GM23338 (cell line): Measurements from ENCODE around the gene GPC5. TPM values are rescaled to one million over a fixed set of nuclear protein-coding genes. Genes with fewer than 3 reads are reported as not detected.

Source experiments
- ATAC-seq: fragments of 200-7000 bp; cut with Tn5 transposase; 3 replicates; pipeline ENCODE4 v1.9.1; 2020
- DNase-seq: peaks from one replicate; pipeline ENCODE4 v3.0.0-alpha.2; 2015; ENCODE audit warnings: low spot score
- H2AFZ ChIP-seq: fragments of 200-600 bp; sonication (generic); 2 replicates; pipeline ENCODE4 v1.8.0; 2016; ENCODE audit warnings: antibody characterized with exemption, mild to moderate bottlenecking, moderate library complexity
- H3F3A ChIP-seq: fragments of 200-600 bp; sonication (generic); replicated peaks from 2 replicates; pipeline ENCODE4 v1.8.0; 2017; ENCODE audit warnings: antibody characterized with exemption, mixed run types, low read depth
- H3K27ac ChIP-seq: fragments of 200-600 bp; sonication (generic); 2 replicates; pipeline ENCODE4 v1.6.1; 2016; ENCODE audit warnings: low read depth
- H3K27me3 ChIP-seq: fragments of 200-600 bp; sonication (generic); 2 replicates; pipeline ENCODE4 v1.8.0; 2016; ENCODE audit warnings: mild to moderate bottlenecking, mixed run types, moderate library complexity; ENCODE audit not compliant: insufficient read depth
- H3K36me3 ChIP-seq: fragments of 200-600 bp; sonication (generic); 2 replicates; pipeline ENCODE4 v1.8.0; 2016; ENCODE audit warnings: mild to moderate bottlenecking; ENCODE audit not compliant: insufficient read depth
- H3K4me1 ChIP-seq: fragments of 200-600 bp; sonication (generic); 2 replicates; pipeline ENCODE4 v1.8.0; 2016; ENCODE audit warnings: mild to moderate bottlenecking, moderate library complexity; ENCODE audit not compliant: insufficient read depth
- H3K4me2 ChIP-seq: fragments of 200-600 bp; sonication (generic); 2 replicates; pipeline ENCODE4 v1.7.1; 2017; ENCODE audit warnings: mixed run types
- H3K4me3 ChIP-seq: fragments of 200-600 bp; sonication (generic); 2 replicates; pipeline ENCODE4 v1.6.1; 2016; ENCODE audit warnings: mixed run types
- H3K79me2 ChIP-seq: fragments of 200-600 bp; sonication (generic); replicated peaks from 2 replicates; pipeline ENCODE4 v1.8.0; 2017; ENCODE audit warnings: mild to moderate bottlenecking; ENCODE audit not compliant: insufficient read depth
- H3K9me2 ChIP-seq: fragments of 200-600 bp; sonication (generic); 2 replicates; pipeline ENCODE4 v1.8.0; 2017; ENCODE audit not compliant: insufficient read depth
- H4K20me1 ChIP-seq: fragments of 200-600 bp; sonication (generic); replicated peaks from 2 replicates; pipeline ENCODE4 v1.8.0; 2017; ENCODE audit warnings: mild to moderate bottlenecking; ENCODE audit not compliant: insufficient read depth
- H3K27ac Mint-ChIP-seq: 2 replicates; pipeline ENCODE4 v1.8.0; 2020; ENCODE audit warnings: inconsistent platforms, mild to moderate bottlenecking, moderate library complexity, mixed read lengths
- H3K27me3 Mint-ChIP-seq: 3 replicates; pipeline ENCODE4 v1.8.0; 2022; ENCODE audit warnings: low read depth, mild to moderate bottlenecking, moderate library complexity, mixed read lengths, inconsistent platforms; ENCODE audit not compliant: insufficient read depth, poor library complexity
- H3K36me3 Mint-ChIP-seq: 3 replicates; pipeline ENCODE4 v1.8.0; 2021; ENCODE audit warnings: low read depth, mild to moderate bottlenecking, inconsistent platforms, moderate library complexity, mixed read lengths
- H3K4me1 Mint-ChIP-seq: 3 replicates; pipeline ENCODE4 v1.8.0; 2020; ENCODE audit warnings: mild to moderate bottlenecking, inconsistent platforms, mixed read lengths
- H3K4me3 Mint-ChIP-seq: 3 replicates; pipeline ENCODE4 v1.8.0; 2021; ENCODE audit warnings: moderate library complexity, mild to moderate bottlenecking, inconsistent platforms, mixed read lengths
- H3K9me3 Mint-ChIP-seq: 3 replicates; pipeline ENCODE4 v1.8.0; 2020; ENCODE audit warnings: moderate library complexity, mild to moderate bottlenecking, inconsistent platforms, mixed read lengths
- EZH2 ChIP-seq: fragments of 200-600 bp; sonication (generic); IDR thresholded peaks from one replicate; pipeline ENCODE4 v1.8.0; 2017; ENCODE audit warnings: antibody characterized with exemption, mild to moderate bottlenecking, low read depth; ENCODE audit not compliant: unreplicated experiment
- ZNF331 ChIP-seq: fragments of 250-450 bp; sonication (Bioruptor Pico); IDR thresholded peaks from 2 replicates; pipeline ENCODE4 v1.5.0; 2020; ENCODE audit warnings: low read depth, mild to moderate bottlenecking, moderate library complexity
- polyA plus RNA-seq: library from polyadenylated mRNA; unstranded; fragments of >200 nt; fragmentation: Nextera tagmentation; extraction: Ambion mirVana; gene quantifications from 2 replicates; pipeline ENCODE4 v1.2.1, GENCODE V29; 2016
- total RNA-seq: library from RNA; depleted of rRNA; stranded (reverse); fragments of >200 nt; shearing (Covaris generic); gene quantifications from 2 replicates; pipeline ENCODE4 v1.2.3, GENCODE V29; 2014
- TF ChIP-seq, protein P1 (sequence below), 2 experiments: fragments of 200-600 bp in 1 of 2; sonication (generic) in 1 of 2; conservative IDR thresholded peaks; 2 replicates each; pipeline versions ENCODE4 v1.5.1 to v1.6.1; 2016 to 2017; ENCODE audit warnings: antibody characterized with exemption in 2 of 2, low read depth in 2 of 2, mild to moderate bottlenecking in 2 of 2, moderate library complexity in 1 of 2
- TF ChIP-seq, protein P2 (sequence below): fragments of 250-450 bp; sonication (Bioruptor Pico); IDR thresholded peaks from 2 replicates; pipeline ENCODE4 v1.5.0; 2020; ENCODE audit warnings: mild to moderate bottlenecking, moderate library complexity

The GPC5 gene
- total and polyA plus RNA-seq, 2 experiments from 2014 or later: 0.95 to 1.1 TPM

DNA sequence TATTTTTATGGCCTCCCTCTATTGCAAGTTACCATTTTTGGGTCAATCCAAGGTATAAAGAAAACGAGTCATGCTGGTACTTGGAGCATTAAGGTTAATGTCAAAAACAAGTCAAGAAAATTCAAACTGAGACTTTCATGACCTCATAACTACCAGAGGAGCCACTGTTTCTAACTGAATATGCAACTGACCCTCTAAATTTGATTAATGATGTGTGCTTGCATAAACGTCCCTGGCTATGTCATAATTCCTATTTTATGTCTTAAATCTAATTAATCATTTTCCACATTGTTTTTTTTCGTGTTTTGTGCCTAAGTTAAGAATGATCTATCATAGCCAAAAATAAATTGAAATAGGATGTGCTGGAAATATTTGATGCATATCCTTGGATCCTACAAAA lies 1431.5 kb downstream of the GPC5 start:
- Histone ChIP-seq H3K9me2 (0 out of 2 replicates have a peak, but pooled peaks cover 3% of the 10 kb centered on the region), H2AFZ (no peak overlapping the region), H3K79me2 (no peaks in the 10 kb centered on the region), H3K4me1 (no peaks in the 10 kb centered on the region), H4K20me1 (no peaks in the 10 kb centered on the region), H3K4me2 (no peak overlapping the region), H3K36me3 (no peaks in the 10 kb centered on the region), H3F3A (no peaks in the 10 kb centered on the region), H3K4me3 (no peak overlapping the region), H3K27ac (no peak overlapping the region), H3K27me3 (no peaks in the 10 kb centered on the region)
- H3K9me3 Mint-ChIP-seq: no peaks in the 10 kb centered on the region
- H3K27me3 Mint-ChIP-seq: no peaks in the 10 kb centered on the region
- peaks cover 7% of the 10 kb centered on the region; the same call in 2 of the 3 replicates for H3K4me1 Mint-ChIP-seq
- ATAC-seq: no peak
- no peak overlapping the region for H3K4me3 Mint-ChIP-seq
- TF ChIP-seq ZNF331 (CRISPR knock-in tag) (no peak), EZH2 (no peak)
- TF ChIP-seq, protein P1, sequence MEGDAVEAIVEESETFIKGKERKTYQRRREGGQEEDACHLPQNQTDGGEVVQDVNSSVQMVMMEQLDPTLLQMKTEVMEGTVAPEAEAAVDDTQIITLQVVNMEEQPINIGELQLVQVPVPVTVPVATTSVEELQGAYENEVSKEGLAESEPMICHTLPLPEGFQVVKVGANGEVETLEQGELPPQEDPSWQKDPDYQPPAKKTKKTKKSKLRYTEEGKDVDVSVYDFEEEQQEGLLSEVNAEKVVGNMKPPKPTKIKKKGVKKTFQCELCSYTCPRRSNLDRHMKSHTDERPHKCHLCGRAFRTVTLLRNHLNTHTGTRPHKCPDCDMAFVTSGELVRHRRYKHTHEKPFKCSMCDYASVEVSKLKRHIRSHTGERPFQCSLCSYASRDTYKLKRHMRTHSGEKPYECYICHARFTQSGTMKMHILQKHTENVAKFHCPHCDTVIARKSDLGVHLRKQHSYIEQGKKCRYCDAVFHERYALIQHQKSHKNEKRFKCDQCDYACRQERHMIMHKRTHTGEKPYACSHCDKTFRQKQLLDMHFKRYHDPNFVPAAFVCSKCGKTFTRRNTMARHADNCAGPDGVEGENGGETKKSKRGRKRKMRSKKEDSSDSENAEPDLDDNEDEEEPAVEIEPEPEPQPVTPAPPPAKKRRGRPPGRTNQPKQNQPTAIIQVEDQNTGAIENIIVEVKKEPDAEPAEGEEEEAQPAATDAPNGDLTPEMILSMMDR (conservative IDR thresholded peaks at IDR 0.05; ENCODE audit: low read depth in 2 of 2): no peak
- TF ChIP-seq, protein P2, sequence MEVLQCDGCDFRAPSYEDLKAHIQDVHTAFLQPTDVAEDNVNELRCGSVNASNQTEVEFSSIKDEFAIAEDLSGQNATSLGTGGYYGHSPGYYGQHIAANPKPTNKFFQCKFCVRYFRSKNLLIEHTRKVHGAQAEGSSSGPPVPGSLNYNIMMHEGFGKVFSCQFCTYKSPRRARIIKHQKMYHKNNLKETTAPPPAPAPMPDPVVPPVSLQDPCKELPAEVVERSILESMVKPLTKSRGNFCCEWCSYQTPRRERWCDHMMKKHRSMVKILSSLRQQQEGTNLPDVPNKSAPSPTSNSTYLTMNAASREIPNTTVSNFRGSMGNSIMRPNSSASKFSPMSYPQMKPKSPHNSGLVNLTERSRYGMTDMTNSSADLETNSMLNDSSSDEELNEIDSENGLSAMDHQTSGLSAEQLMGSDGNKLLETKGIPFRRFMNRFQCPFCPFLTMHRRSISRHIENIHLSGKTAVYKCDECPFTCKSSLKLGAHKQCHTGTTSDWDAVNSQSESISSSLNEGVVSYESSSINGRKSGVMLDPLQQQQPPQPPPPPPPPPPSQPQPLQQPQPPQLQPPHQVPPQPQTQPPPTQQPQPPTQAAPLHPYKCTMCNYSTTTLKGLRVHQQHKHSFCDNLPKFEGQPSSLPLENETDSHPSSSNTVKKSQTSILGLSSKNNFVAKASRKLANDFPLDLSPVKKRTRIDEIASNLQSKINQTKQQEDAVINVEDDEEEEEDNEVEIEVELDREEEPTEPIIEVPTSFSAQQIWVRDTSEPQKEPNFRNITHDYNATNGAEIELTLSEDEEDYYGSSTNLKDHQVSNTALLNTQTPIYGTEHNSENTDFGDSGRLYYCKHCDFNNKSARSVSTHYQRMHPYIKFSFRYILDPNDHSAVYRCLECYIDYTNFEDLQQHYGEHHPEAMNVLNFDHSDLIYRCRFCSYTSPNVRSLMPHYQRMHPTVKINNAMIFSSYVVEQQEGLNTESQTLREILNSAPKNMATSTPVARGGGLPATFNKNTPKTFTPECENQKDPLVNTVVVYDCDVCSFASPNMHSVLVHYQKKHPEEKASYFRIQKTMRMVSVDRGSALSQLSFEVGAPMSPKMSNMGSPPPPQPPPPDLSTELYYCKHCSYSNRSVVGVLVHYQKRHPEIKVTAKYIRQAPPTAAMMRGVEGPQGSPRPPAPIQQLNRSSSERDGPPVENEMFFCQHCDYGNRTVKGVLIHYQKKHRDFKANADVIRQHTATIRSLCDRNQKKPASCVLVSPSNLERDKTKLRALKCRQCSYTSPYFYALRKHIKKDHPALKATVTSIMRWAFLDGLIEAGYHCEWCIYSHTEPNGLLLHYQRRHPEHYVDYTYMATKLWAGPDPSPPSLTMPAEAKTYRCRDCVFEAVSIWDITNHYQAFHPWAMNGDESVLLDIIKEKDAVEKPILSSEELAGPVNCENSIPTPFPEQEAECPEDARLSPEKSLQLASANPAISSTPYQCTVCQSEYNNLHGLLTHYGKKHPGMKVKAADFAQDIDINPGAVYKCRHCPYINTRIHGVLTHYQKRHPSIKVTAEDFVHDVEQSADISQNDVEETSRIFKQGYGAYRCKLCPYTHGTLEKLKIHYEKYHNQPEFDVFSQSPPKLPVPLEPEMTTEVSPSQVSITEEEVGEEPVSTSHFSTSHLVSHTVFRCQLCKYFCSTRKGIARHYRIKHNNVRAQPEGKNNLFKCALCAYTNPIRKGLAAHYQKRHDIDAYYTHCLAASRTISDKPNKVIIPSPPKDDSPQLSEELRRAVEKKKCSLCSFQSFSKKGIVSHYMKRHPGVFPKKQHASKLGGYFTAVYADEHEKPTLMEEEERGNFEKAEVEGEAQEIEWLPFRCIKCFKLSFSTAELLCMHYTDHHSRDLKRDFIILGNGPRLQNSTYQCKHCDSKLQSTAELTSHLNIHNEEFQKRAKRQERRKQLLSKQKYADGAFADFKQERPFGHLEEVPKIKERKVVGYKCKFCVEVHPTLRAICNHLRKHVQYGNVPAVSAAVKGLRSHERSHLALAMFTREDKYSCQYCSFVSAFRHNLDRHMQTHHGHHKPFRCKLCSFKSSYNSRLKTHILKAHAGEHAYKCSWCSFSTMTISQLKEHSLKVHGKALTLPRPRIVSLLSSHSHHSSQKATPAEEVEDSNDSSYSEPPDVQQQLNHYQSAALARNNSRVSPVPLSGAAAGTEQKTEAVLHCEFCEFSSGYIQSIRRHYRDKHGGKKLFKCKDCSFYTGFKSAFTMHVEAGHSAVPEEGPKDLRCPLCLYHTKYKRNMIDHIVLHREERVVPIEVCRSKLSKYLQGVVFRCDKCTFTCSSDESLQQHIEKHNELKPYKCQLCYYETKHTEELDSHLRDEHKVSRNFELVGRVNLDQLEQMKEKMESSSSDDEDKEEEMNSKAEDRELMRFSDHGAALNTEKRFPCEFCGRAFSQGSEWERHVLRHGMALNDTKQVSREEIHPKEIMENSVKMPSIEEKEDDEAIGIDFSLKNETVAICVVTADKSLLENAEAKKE (CRISPR knock-in tag): no peak
- DNase-seq: no peak
- no peaks in the 10 kb centered on the region for H3K36me3 Mint-ChIP-seq
- no peak overlapping the region for H3K27ac Mint-ChIP-seq
